ENCODE data around the gene RPL27A. TPM values are rescaled to one million over a fixed set of nuclear protein-coding genes. Genes with fewer than 3 reads are reported as not detected.

RPL27A gene
- total RNA-seq, 6 experiments from 2014 or later: 187 to 394 (median 327) TPM

GRCh38 chr11:8714622-8715225 lies 32.1 kb downstream of the RPL27A start:
- ATAC-seq (no peak), DNase-seq (no peak)
- H3K4me1 ChIP-seq: peaks cover 0 to 43% (median 22%) of the 10 kb centered on the region in 4 donors
- WGBS (ENCODE audit: insufficient coverage, low coverage, low lambda C conversion rate, missing lambda C conversion rate): 63% methylated on average over 4 of the region's 4 CpGs
- no peaks in the 10 kb centered on the region for H3K9me3 ChIP-seq
- H3K27me3 ChIP-seq: no peaks in the 10 kb centered on the region
- intact Hi-C loops (cut with DNase I): no loop called here
- H3K4me3 ChIP-seq: no peak overlapping the region
- no peak for TF ChIP-seq CTCF (IDR thresholded peaks at IDR 0.05)
- TF ChIP-seq POLR2A (IDR thresholded peaks at IDR 0.05): no peak
- H3K27ac ChIP-seq: peak overlapping the region in 1 of 3 donors; percentile 31
- H3K36me3 ChIP-seq: peaks cover 0 to 12% (median 0%) of the 10 kb centered on the region in 4 donors

- Histone ChIP-seq H3K27me3 (no peaks in the 10 kb centered on the region), H3K4me1 (peaks cover 0 to 49% (median 24%) of the 10 kb centered on the region in 4 donors), H3K36me3 (peaks cover 0 to 12% (median 0%) of the 10 kb centered on the region in 4 donors), H3K27ac (peak overlapping the region in 1 of 3 donors; percentile 15), H3K4me3 (no peak overlapping the region), H3K9me3 (no peaks in the 10 kb centered on the region)
- intact Hi-C loops (cut with DNase I): no loop called here
- DNase-seq (no peak), ATAC-seq (no peak)
- no peak for TF ChIP-seq CTCF (IDR thresholded peaks at IDR 0.05)
- TF ChIP-seq POLR2A (IDR thresholded peaks at IDR 0.05): no peak
- WGBS (ENCODE audit: insufficient coverage, low coverage, low lambda C conversion rate, missing lambda C conversion rate): no CpG with 5 or more reads among the region's 15 CpGs
These were observed 32.9 kb downstream of the RPL27A start for GRCh38 chr11:8715501-8715900.

DNA sequence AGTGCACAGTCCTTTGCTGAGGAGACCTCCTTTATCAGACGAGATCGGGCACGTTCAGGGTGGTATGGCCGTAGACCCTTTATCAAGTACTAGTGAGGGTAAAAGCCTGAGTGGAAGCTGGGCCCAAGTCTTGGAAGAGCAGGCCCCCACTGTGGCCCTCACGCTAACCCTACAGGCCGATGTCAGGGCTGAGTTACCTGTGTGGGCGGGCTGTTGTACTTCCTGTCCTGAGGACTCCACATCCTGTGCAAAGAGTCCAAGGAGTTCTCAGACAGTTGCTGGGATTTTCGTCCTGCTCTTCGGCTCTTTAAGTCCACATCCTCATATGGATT lies 34.9 kb downstream of the RPL27A start:
- intact Hi-C loops (cut with DNase I): no loop called here
- ATAC-seq: peak in 2 of 4 donors; percentile 2 to 3
- Histone ChIP-seq H3K4me3 (no peak overlapping the region), H3K27ac (peak overlapping the region in 2 of 3 donors; percentile 42 to 61), H3K4me1 (peaks cover 0 to 64% (median 32%) of the 10 kb centered on the region in 4 donors), H3K9me3 (no peaks in the 10 kb centered on the region), H3K36me3 (peaks cover 0 to 5% (median 0%) of the 10 kb centered on the region in 4 donors), H3K27me3 (no peaks in the 10 kb centered on the region)
- no peak for TF ChIP-seq CTCF (IDR thresholded peaks at IDR 0.05)
- no peak for TF ChIP-seq POLR2A (IDR thresholded peaks at IDR 0.05)
- 21% methylated on average over 5 of the region's 9 CpGs for WGBS (ENCODE audit: insufficient coverage, low coverage, low lambda C conversion rate, missing lambda C conversion rate)
- DNase-seq: no peak

DNA sequence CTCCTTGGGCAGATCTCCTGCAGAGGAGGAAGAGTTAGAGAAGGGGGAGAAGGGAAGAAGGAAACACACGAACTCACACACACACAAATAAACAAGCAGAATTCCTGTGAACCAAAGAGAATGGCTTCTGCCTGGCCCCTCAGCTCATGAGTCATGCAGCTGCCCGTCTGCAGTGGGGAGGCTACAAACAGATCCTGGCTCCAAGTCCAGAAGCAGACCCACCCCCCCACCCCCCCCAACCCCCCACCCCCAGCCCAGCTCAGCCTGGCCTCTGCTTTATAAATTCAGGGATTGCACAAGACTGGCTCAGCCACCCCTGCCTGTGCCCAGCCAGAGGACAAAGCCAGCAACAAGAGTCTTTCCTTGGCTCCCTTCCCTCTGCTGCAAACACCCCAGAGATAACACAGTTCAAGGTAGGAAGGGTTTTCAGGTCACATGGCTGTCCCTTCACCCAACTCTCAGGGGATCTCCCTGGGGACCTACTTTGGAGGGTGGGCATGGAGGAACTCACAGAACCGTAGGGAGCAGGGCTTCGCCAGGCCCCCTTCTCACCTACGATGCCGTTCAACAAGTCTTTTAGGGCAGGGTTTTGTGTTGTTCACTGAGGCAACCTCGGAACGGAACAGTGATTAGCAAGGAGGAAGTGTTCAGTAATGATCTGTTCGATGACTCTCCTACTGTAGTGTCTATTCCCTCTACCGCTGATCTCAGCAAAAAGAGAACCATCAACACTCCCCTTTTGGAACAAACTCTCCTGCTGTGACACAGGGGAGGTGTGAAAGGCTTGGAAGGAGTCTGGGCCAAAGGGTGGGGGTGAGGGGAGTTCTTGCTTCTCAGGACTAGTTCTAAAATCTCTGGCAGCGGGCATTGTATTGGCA lies 35.5 kb downstream of the RPL27A start:
- no peaks in the 10 kb centered on the region for H3K27me3 ChIP-seq
- peaks cover 0 to 64% (median 32%) of the 10 kb centered on the region in 4 donors for H3K4me1 ChIP-seq
- intact Hi-C loops (cut with DNase I): no loop called here
- peak overlapping the region in 1 of 3 donors; percentile 34 for H3K4me3 ChIP-seq
- TF ChIP-seq CTCF (IDR thresholded peaks at IDR 0.05) (no peak), POLR2A (IDR thresholded peaks at IDR 0.05) (no peak)
- DNase-seq (peak; percentile 68 to 90 (median 77)), ATAC-seq (peak; percentile 76 to 92 (median 85))
- no peaks in the 10 kb centered on the region for H3K9me3 ChIP-seq
- peak overlapping the region; percentile 81 to 87 (median 86) for H3K27ac ChIP-seq
- no peaks in the 10 kb centered on the region for H3K36me3 ChIP-seq
- 15% methylated on average over 11 of the region's 11 CpGs for WGBS (ENCODE audit: insufficient coverage, low coverage, low lambda C conversion rate, missing lambda C conversion rate)
